ENCODE measurements around the gene FBN2.

Gene FBN2

GRCh38 chr5:128228008-128228407 lies 310.0 kb downstream of the FBN2 start:
- no peak overlapping the region for H3K9ac ChIP-seq (ENCODE audit: low read depth, low read length, poor library complexity, severe bottlenecking)
- no peaks in the 10 kb centered on the region for H3K9me3 ChIP-seq (ENCODE audit: insufficient read depth, low read depth, low read length)
- no peak overlapping the region for H3K4me2 ChIP-seq (ENCODE audit: low read depth, low read length, poor library complexity, severe bottlenecking)
- TF ChIP-seq EZH2phosphoT487 (IDR thresholded peaks at IDR 0.05; ENCODE audit: borderline replicate concordance) = no peak
- no peak for TF ChIP-seq CTCF (conservative IDR thresholded peaks at IDR 0.05; ENCODE audit: low read length)
- H3K4me3 ChIP-seq (ENCODE audit: low read length, poor library complexity, severe bottlenecking) = no peak overlapping the region
- no peaks in the 10 kb centered on the region for H3K27me3 ChIP-seq (ENCODE audit: insufficient read depth, low read length, poor library complexity, severe bottlenecking)
- H2AFZ ChIP-seq (ENCODE audit: low read length) = no peak overlapping the region
- no peaks in the 10 kb centered on the region for H3K36me3 ChIP-seq (ENCODE audit: insufficient read depth, low read length)
- H3K79me2 ChIP-seq (ENCODE audit: insufficient read depth, low read length) = no peaks in the 10 kb centered on the region
- no peaks in the 10 kb centered on the region for H3K4me1 ChIP-seq (ENCODE audit: insufficient read depth, low read length, poor library complexity, severe bottlenecking)
- H3F3A ChIP-seq (ENCODE audit: low read depth) = no peaks in the 10 kb centered on the region
- no peaks in the 10 kb centered on the region for H4K20me1 ChIP-seq (ENCODE audit: insufficient read depth, low read length, poor library complexity, severe bottlenecking)
- no peaks in the 10 kb centered on the region for H3K9me2 ChIP-seq (replicated peaks; ENCODE audit: low read depth, low read length)

GRCh38 chr5:128225245-128226030 lies 312.6 kb downstream of the FBN2 start:
- Histone ChIP-seq H3K4me1 (ENCODE audit: insufficient read depth, low read length, poor library complexity, severe bottlenecking) (no peaks in the 10 kb centered on the region), H3K9me2 (replicated peaks; ENCODE audit: low read depth, low read length) (no peaks in the 10 kb centered on the region), H3K79me2 (ENCODE audit: insufficient read depth, low read length) (no peaks in the 10 kb centered on the region), H3K4me3 (ENCODE audit: low read length, poor library complexity, severe bottlenecking) (no peak overlapping the region), H3F3A (ENCODE audit: low read depth) (no peaks in the 10 kb centered on the region), H3K9me3 (ENCODE audit: insufficient read depth, low read depth, low read length) (no peaks in the 10 kb centered on the region), H3K27me3 (ENCODE audit: insufficient read depth, low read length, poor library complexity, severe bottlenecking) (no peaks in the 10 kb centered on the region), H3K9ac (ENCODE audit: low read depth, low read length, poor library complexity, severe bottlenecking) (no peak overlapping the region), H3K36me3 (ENCODE audit: insufficient read depth, low read length) (no peaks in the 10 kb centered on the region), H2AFZ (ENCODE audit: low read length) (no peak overlapping the region), H3K4me2 (ENCODE audit: low read depth, low read length, poor library complexity, severe bottlenecking) (no peak overlapping the region), H4K20me1 (ENCODE audit: insufficient read depth, low read length, poor library complexity, severe bottlenecking) (no peaks in the 10 kb centered on the region)
- no peak for TF ChIP-seq CTCF (conservative IDR thresholded peaks at IDR 0.05; ENCODE audit: low read length)
- TF ChIP-seq EZH2phosphoT487 (IDR thresholded peaks at IDR 0.05; ENCODE audit: borderline replicate concordance) = no peak

GRCh38 chr5:128224336-128224735 lies 313.7 kb downstream of the FBN2 start:
- Histone ChIP-seq H2AFZ (ENCODE audit: low read length) (no peak overlapping the region), H3F3A (ENCODE audit: low read depth) (no peaks in the 10 kb centered on the region), H3K4me1 (ENCODE audit: insufficient read depth, low read length, poor library complexity, severe bottlenecking) (no peaks in the 10 kb centered on the region), H4K20me1 (ENCODE audit: insufficient read depth, low read length, poor library complexity, severe bottlenecking) (no peaks in the 10 kb centered on the region), H3K79me2 (ENCODE audit: insufficient read depth, low read length) (no peaks in the 10 kb centered on the region), H3K36me3 (ENCODE audit: insufficient read depth, low read length) (no peaks in the 10 kb centered on the region), H3K9ac (ENCODE audit: low read depth, low read length, poor library complexity, severe bottlenecking) (no peak overlapping the region), H3K9me2 (replicated peaks; ENCODE audit: low read depth, low read length) (no peaks in the 10 kb centered on the region), H3K27me3 (ENCODE audit: insufficient read depth, low read length, poor library complexity, severe bottlenecking) (no peaks in the 10 kb centered on the region), H3K4me2 (ENCODE audit: low read depth, low read length, poor library complexity, severe bottlenecking) (no peak overlapping the region), H3K4me3 (ENCODE audit: low read length, poor library complexity, severe bottlenecking) (no peak overlapping the region), H3K9me3 (ENCODE audit: insufficient read depth, low read depth, low read length) (no peaks in the 10 kb centered on the region)
- TF ChIP-seq CTCF (conservative IDR thresholded peaks at IDR 0.05; ENCODE audit: low read length) (no peak), EZH2phosphoT487 (IDR thresholded peaks at IDR 0.05; ENCODE audit: borderline replicate concordance) (no peak)

Data from Loucy (cell line).